ENCODE data around the gene NOD1. TPM values are rescaled to one million over a fixed set of nuclear protein-coding genes. Genes with fewer than 3 reads are reported as not detected.
"Not testable (repeated sequence)": the region's sequence is repeated elsewhere in the genome, so short reads cannot be mapped to it uniquely, and the experiment has no call there.

NOD1 gene
- total and polyA plus RNA-seq, 12 donors = 3.6 to 18.0 (median 7.2) TPM

GRCh38 chr7:30513762-30514161 is 35.2 kb upstream of the NOD1 start:
- Histone ChIP-seq H3K27ac (no peak overlapping the region), H3K36me3 (replicated peaks in 1 of 2) (no peaks in the 10 kb centered on the region), H3K4me1 (replicated peaks in 1 of 2) (peaks cover 0 to 26% of the 10 kb centered on the region in 2 donors), H3K9me3 (replicated peaks in 1 of 3) (no peaks in the 10 kb centered on the region), H3K27me3 (no peaks in the 10 kb centered on the region), H3K4me3 (no peak overlapping the region)
- intact Hi-C loops (cut with DNase I) = loop anchor here in 1 of 2 donors (10.0 kb wide), 1 partner anchor 51 kb away; no protein-coding TSS in a partner anchor
- 75 to 97% (median 88%) methylated on average over 2 of the region's 2 CpGs for WGBS, 4 donors
- DNase-seq = no peak
- TF ChIP-seq, protein P1, sequence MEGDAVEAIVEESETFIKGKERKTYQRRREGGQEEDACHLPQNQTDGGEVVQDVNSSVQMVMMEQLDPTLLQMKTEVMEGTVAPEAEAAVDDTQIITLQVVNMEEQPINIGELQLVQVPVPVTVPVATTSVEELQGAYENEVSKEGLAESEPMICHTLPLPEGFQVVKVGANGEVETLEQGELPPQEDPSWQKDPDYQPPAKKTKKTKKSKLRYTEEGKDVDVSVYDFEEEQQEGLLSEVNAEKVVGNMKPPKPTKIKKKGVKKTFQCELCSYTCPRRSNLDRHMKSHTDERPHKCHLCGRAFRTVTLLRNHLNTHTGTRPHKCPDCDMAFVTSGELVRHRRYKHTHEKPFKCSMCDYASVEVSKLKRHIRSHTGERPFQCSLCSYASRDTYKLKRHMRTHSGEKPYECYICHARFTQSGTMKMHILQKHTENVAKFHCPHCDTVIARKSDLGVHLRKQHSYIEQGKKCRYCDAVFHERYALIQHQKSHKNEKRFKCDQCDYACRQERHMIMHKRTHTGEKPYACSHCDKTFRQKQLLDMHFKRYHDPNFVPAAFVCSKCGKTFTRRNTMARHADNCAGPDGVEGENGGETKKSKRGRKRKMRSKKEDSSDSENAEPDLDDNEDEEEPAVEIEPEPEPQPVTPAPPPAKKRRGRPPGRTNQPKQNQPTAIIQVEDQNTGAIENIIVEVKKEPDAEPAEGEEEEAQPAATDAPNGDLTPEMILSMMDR (IDR thresholded peaks at IDR 0.05) = no peak
- no peak for TF ChIP-seq POLR2A (IDR thresholded peaks at IDR 0.05)

GRCh38 chr7:30511973-30512662 is 33.5 kb upstream of the NOD1 start:
- intact Hi-C loops (cut with DNase I) = loop anchor here in 1 of 2 donors (10.0 kb wide), 1 partner anchor 53 kb away; no protein-coding TSS in a partner anchor
- no peak for DNase-seq

DNA sequence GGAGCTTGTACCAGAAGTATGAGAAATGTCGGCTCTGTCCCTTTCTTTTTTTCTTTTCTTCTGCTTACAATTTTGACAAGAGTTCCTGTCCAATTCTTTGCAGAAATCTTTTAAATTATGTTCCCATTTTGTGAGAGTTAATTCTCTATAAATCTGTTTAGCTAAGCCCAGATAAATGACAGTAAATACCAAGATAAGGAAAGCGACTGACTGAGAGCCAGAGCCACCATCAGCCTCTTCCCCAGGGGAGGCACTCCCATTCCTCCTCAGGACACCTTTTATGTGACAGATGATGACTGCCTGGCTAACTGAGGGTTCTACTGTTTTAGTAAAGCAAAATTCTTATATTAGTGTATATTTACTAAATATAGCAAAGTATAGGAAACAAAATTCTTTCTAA is 32.9 kb upstream of the NOD1 start:
- peaks cover 0 to 26% of the 10 kb centered on the region in 2 donors for H3K4me1 ChIP-seq (replicated peaks in 1 of 2)
- intact Hi-C loops (cut with DNase I) = loop anchor here in 1 of 2 donors (10.0 kb wide), 1 partner anchor 53 kb away; no protein-coding TSS in a partner anchor
- H3K4me3 ChIP-seq = no peak overlapping the region
- 40 to 58% (median 57%) methylated on average over 2 of the region's 2 CpGs for WGBS, 4 donors
- TF ChIP-seq, protein P1 (IDR thresholded peaks at IDR 0.05) = no peak
- TF ChIP-seq POLR2A (IDR thresholded peaks at IDR 0.05) = no peak
- no peaks in the 10 kb centered on the region for H3K36me3 ChIP-seq (replicated peaks in 1 of 2)
- DNase-seq = no peak
- H3K27ac ChIP-seq = no peak overlapping the region
- H3K27me3 ChIP-seq = no peaks in the 10 kb centered on the region
- no peaks in the 10 kb centered on the region for H3K9me3 ChIP-seq (replicated peaks in 1 of 3)

More at GRCh38 chr7:30511973-30512662, 33.5 kb upstream of the NOD1 start:
- Histone ChIP-seq H3K27ac (no peak overlapping the region), H3K9me3 (replicated peaks in 1 of 3) (no peaks in the 10 kb centered on the region), H3K36me3 (replicated peaks in 1 of 2) (no peaks in the 10 kb centered on the region), H3K4me1 (replicated peaks in 1 of 2) (peaks cover 0 to 26% of the 10 kb centered on the region in 2 donors), H3K4me3 (no peak overlapping the region), H3K27me3 (no peaks in the 10 kb centered on the region)
- TF ChIP-seq POLR2A (IDR thresholded peaks at IDR 0.05) = no peak
- TF ChIP-seq, protein P1 (IDR thresholded peaks at IDR 0.05) = no peak
- WGBS, 4 donors = 88 to 95% (median 92%) methylated on average over 1 of the region's 1 CpG

DNA sequence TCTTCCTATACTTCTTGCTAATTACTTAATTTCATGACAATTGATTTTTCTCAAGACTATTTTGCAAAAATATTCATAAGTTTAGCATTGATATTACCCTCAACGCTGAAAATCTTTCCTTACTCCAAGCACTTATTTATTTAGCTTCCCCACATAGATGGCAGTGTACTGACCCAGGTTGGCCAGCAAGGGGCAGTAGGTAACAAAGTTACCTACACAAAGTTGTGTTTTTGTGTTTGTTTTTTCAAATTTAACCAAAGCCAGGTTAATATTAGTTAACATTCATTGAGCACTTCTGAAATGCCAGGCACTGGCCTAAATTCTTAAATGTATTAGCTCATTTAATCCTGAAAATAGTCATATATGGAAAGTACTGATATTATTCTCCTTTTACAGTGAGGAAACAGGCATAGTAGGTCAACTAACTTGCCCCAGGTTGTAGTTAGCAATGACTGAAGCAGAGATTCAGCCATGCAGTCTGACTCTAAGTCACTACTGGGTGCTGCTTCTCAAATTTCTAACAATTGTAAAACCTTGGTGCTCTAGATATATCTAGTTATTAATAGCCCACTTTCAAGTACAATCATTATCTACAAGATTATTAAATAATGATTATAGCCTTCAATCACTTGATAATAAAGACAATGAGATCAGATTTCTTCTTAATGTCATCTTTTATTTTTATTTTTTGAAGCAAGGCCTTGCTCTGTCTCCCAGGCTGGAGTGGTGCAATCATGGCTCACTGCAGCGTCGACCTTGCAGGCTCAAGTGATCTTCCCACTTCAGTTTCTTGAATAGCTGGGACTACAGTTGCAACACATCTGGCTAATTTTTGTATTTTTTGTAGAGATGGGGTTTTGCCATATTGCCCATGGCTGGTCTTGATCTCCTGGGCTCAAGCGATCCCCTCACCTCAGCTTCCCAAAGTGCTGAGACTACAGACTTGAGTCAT is 31.8 kb upstream of the NOD1 start:
- WGBS, 4 donors = 50 to 52% (median 51%) methylated on average over 4 of the region's 4 CpGs
- H3K27me3 ChIP-seq = no peaks in the 10 kb centered on the region
- TF ChIP-seq POLR2A (IDR thresholded peaks at IDR 0.05) = no peak
- TF ChIP-seq, protein P1 (IDR thresholded peaks at IDR 0.05) = peak; percentile 72 to 83 (median 78)
- peak overlapping the region in 2 of 5 donors; percentile 20 to 32 for H3K27ac ChIP-seq
- H3K9me3 ChIP-seq (replicated peaks in 1 of 3) = no peaks in the 10 kb centered on the region
- DNase-seq = peak in 6 of 7 donors; percentile 45 to 75 (median 66)
- H3K4me3 ChIP-seq = no peak overlapping the region
- peaks cover 0 to 31% of the 10 kb centered on the region in 2 donors for H3K4me1 ChIP-seq (replicated peaks in 1 of 2)
- intact Hi-C loops (cut with DNase I) = loop anchor here in 1 of 2 donors (10.0 kb wide), 1 partner anchor 54 kb away; no protein-coding TSS in a partner anchor
- no peaks in the 10 kb centered on the region for H3K36me3 ChIP-seq (replicated peaks in 1 of 2)

- intact Hi-C loops (cut with DNase I) = loop anchor here in 1 of 2 donors (5.0 kb wide), 1 partner anchor 53 kb away; no protein-coding TSS in a partner anchor
- peaks cover 0 to 34% of the 10 kb centered on the region in 2 donors for H3K4me1 ChIP-seq (replicated peaks in 1 of 2)
- H3K4me3 ChIP-seq; H3K36me3 ChIP-seq (replicated peaks in 1 of 2); H3K27ac ChIP-seq; H3K9me3 ChIP-seq (replicated peaks in 1 of 3); H3K27me3 ChIP-seq; DNase-seq: not testable (repeated sequence)
- WGBS, 4 donors = 69 to 72% (median 69%) methylated on average over 9 of the region's 9 CpGs
These were observed 30.7 kb upstream of the NOD1 start for GRCh38 chr7:30509171-30509857.
